DOHH2 (cell line): ENCODE measurements around the gene RAET1G.
"Not testable (repeated sequence)": the region's sequence is repeated elsewhere in the genome, so short reads cannot be mapped to it uniquely, and the experiment has no call there.

Source experiments
- CTCF ChIP-seq: fragments of 200-600 bp; sonication (generic); IDR thresholded peaks from one replicate; pipeline ENCODE4 v1.5.1; 2014; ENCODE audit warnings: antibody characterized with exemption, mild to moderate bottlenecking, low read depth, low read length; ENCODE audit not compliant: poor library complexity, severe bottlenecking
- EZH2phosphoT487 ChIP-seq: fragments of 200-600 bp; sonication (generic); IDR thresholded peaks from 2 replicates; pipeline ENCODE4 v1.6.1; 2017; ENCODE audit warnings: borderline replicate concordance, mild to moderate bottlenecking, antibody characterized with exemption, low read length, moderate library complexity, mixed read lengths

- not testable (repeated sequence) for TF ChIP-seq CTCF, EZH2phosphoT487
Measured at GRCh38 chr6:149954328-149954983, 31.5 kb upstream of the RAET1G start.
